Pancreas (tissue), 10 donors: ENCODE data around the gene HMMR. TPM values are rescaled to one million over a fixed set of nuclear protein-coding genes. Genes with fewer than 3 reads are reported as not detected.

Experiments used
- ATAC-seq, 4 donors: fragments of 200-7000 bp; cut with Tn5 transposase; one replicate each; pipeline versions ENCODE4 v1.8.0 to v1.9.1; 2020; ENCODE audit warnings: mild to moderate bottlenecking in 4 of 4, moderate library complexity in 4 of 4
- DNase-seq, 6 donors: peaks; one replicate each; pipeline ENCODE4 v3.0.0-alpha.2; 2020
- FAIRE-seq: peaks from 2 replicates; lab custom pipeline; 2012; peaks lifted over from hg19 to GRCh38; lab: Jason Lieb, UNC
- H3K27ac ChIP-seq, 4 donors: fragments of 200-600 bp; sonication (generic); 1 replicate in 3 of 4; 2 replicates in 1 of 4; pipeline versions ENCODE4 v1.5.0 to v1.8.0; 2020
- H3K27me3 ChIP-seq, 4 donors: fragments of 200-600 bp; one replicate each; pipeline ENCODE4 v1.8.0; 2021
- H3K36me3 ChIP-seq, 3 donors: fragments of 200-600 bp; sonication (generic) in 1 of 3; one replicate each; pipeline versions ENCODE4 v1.5.0 to v1.8.0; 2020 to 2021
- H3K4me1 ChIP-seq, 3 donors: fragments of 200-600 bp; one replicate each; pipeline ENCODE4 v1.8.0; 2021
- H3K4me3 ChIP-seq, 4 donors: fragments of 200-600 bp; sonication (generic) in 2 of 4; one replicate each; pipeline versions ENCODE4 v1.5.0 to v1.8.0; 2020 to 2021
- H3K9me3 ChIP-seq, 4 donors: fragments of 200-600 bp; one replicate each; pipeline ENCODE4 v1.8.0; 2021
- CTCF ChIP-seq, 4 donors: fragments of 200-600 bp; sonication (generic) in 3 of 4; IDR thresholded peaks; one replicate each; pipeline versions ENCODE4 v1.5.0 to v1.8.0; 2021; ENCODE audit warnings: antibody characterized with exemption in 4 of 4
- WGBS, 2 donors: extraction: QIAGEN DNeasy Blood & Tissue Kit; methylation state at CpG; one replicate each; pipeline ENCODE4 v1.1.7; 2013; 5-methylcytosine and 5-hydroxymethylcytosine counted together
- intact Hi-C, 3 donors: fragments of 100-400 bp; cut with DNase I; formaldehyde crosslinking; loops; one replicate each; pipeline versions ENCODE4 v1.11.1 to v1.14.2; 2022
- polyA plus RNA-seq, 2 donors: library from polyadenylated mRNA; stranded (reverse); fragments of 200-250 nt; gene quantifications; one replicate each; pipeline ENCODE4 v1.2.3, GENCODE V29; 2013
- total RNA-seq, 6 donors: library from RNA; stranded (reverse); fragmentation: NEBNext Ultra II Directional in 4 of 6; extraction: Animal tissue kit (Norgen Biotek cat#: 25700) in 4 of 6; gene quantifications; one replicate each; pipeline versions ENCODE4 v1.2.1 to v1.2.4, GENCODE V29; 2021 to 2023
- donor health status: healthy with polysubstance abuse.
- donor health status: DM: no; HTN: no; CAD: no; lungs with moderate emphysema.
- donor health status: DM: no; HTN: no; CAD: no.
- donor health status: control.
- donor health status: control.
- donor health status: Bipolar disorder and iron deficiency.
- donor health status: DM: yes; HTN: yes; CAD: no.
- donor health status: DM: no; HTN: no; CAD: no.
- donor health status: DM: no; HTN: no; CAD: no.
- donor health status: DM: yes; HTN: yes; CAD: no.

Gene HMMR
- total and polyA plus RNA-seq, 8 donors, result 0.07 to 0.84 (median 0.26) TPM; not detected in 1

GRCh38 chr5:163475411-163475810, 15.0 kb downstream of the HMMR start:
- Histone ChIP-seq H3K4me3 (no peak overlapping the region), H3K4me1 (no peaks in the 10 kb centered on the region), H3K27me3 (no peaks in the 10 kb centered on the region), H3K9me3 (no peaks in the 10 kb centered on the region), H3K36me3 (no peaks in the 10 kb centered on the region), H3K27ac (no peak overlapping the region)
- ATAC-seq (no peak), FAIRE-seq (no peak), DNase-seq (no peak)
- TF ChIP-seq CTCF (IDR thresholded peaks at IDR 0.05), result no peak
- intact Hi-C loops, result no loop called here
- 82 to 83% methylated on average over 2 of the region's 2 CpGs for WGBS, 2 donors

DNA sequence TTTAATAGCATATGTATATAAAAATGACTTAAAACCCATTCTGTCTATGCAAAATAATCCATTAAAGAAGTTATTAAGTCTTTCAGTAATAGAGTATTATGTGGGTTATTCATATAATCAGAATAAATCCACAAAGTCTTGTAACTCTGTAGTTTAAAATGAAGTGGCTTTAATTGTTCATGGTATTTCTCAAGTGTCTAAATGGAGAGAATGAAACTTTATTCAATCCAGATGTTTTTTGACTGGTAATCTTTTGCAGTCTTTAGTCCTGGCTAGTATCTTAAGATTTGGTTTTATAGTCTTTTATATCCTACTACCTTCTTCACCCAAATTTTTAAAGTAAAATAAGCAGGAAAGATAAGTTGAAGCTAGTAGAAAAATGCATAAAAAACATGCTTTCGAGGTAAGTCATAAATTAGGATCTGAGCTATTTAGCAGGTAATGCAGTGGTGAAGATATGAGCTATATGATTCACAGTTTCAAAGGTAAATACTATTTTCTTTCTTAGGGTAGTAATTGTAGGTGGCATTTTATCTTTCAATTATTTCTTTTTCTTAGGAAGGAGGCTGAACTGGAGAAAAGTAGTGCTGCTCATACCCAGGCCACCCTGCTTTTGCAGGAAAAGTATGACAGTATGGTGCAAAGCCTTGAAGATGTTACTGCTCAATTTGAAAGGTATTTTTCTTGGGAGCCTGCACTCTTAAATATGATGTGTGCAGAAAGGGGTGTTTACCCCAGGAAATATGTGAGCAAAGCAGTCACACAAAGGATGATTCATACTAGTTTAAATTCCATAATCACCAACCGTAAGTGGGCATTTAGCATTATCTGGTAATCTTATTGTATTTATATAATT, 17.9 kb downstream of the HMMR start:
- WGBS, 2 donors, result 94 to 96% methylated on average over 2 of the region's 2 CpGs
- Histone ChIP-seq H3K36me3 (no peaks in the 10 kb centered on the region), H3K4me3 (no peak overlapping the region), H3K27me3 (no peaks in the 10 kb centered on the region), H3K27ac (no peak overlapping the region), H3K9me3 (no peaks in the 10 kb centered on the region), H3K4me1 (no peaks in the 10 kb centered on the region)
- no peak for DNase-seq
- TF ChIP-seq CTCF (IDR thresholded peaks at IDR 0.05), result no peak
- intact Hi-C loops, result no loop called here
- no peak for FAIRE-seq
- no peak for ATAC-seq

GRCh38 chr5:163478982-163479271, 18.5 kb downstream of the HMMR start:
- Histone ChIP-seq H3K4me3 (no peak overlapping the region), H3K9me3 (no peaks in the 10 kb centered on the region), H3K36me3 (no peaks in the 10 kb centered on the region), H3K27me3 (no peaks in the 10 kb centered on the region), H3K4me1 (no peaks in the 10 kb centered on the region), H3K27ac (no peak overlapping the region)
- no peak for DNase-seq
- intact Hi-C loops, result no loop called here
- no peak for TF ChIP-seq CTCF (IDR thresholded peaks at IDR 0.05)
- ATAC-seq, result no peak
- 98 to 100% methylated on average over 1 of the region's 1 CpG for WGBS, 2 donors
- FAIRE-seq, result no peak

GRCh38 chr5:163489055-163489744, 28.8 kb downstream of the HMMR start:
- no peak for FAIRE-seq
- no peak for ATAC-seq
- no peak for DNase-seq
- H3K27ac ChIP-seq, result no peak overlapping the region
- H3K36me3 ChIP-seq, result no peaks in the 10 kb centered on the region
- no peak for TF ChIP-seq CTCF (IDR thresholded peaks at IDR 0.05)
- H3K4me1 ChIP-seq, result no peaks in the 10 kb centered on the region
- H3K9me3 ChIP-seq, result no peaks in the 10 kb centered on the region
- intact Hi-C loops, result no loop called here
- no peak overlapping the region for H3K4me3 ChIP-seq
- no peaks in the 10 kb centered on the region for H3K27me3 ChIP-seq
- 86 to 93% methylated on average over 6 of the region's 6 CpGs for WGBS, 2 donors

GRCh38 chr5:163489745-163490075, 29.3 kb downstream of the HMMR start:
- no peaks in the 10 kb centered on the region for H3K36me3 ChIP-seq
- TF ChIP-seq CTCF (IDR thresholded peaks at IDR 0.05), result no peak
- H3K4me3 ChIP-seq, result no peak overlapping the region
- no peak for DNase-seq
- H3K27ac ChIP-seq, result no peak overlapping the region
- no peak for ATAC-seq
- no peaks in the 10 kb centered on the region for H3K4me1 ChIP-seq
- no peaks in the 10 kb centered on the region for H3K27me3 ChIP-seq
- 95 to 96% methylated on average over 3 of the region's 3 CpGs for WGBS, 2 donors
- intact Hi-C loops, result no loop called here
- no peak for FAIRE-seq
- H3K9me3 ChIP-seq, result no peaks in the 10 kb centered on the region
